Tibial nerve (tissue), 4 donors: Measurements from ENCODE around the gene SHC4.

Experiments
- CTCF ChIP-seq, 5 experiments: fragments of 200-600 bp in 3 of 5; fragments of 450-650 bp in 2 of 5; sonication (generic) in 3 of 5; IDR thresholded peaks; one replicate each; pipeline ENCODE4 v1.5.1; 2016 to 2019; ENCODE audit warnings: antibody characterized with exemption in 5 of 5, mild to moderate bottlenecking in 3 of 5, moderate library complexity in 2 of 5
- EP300 ChIP-seq, 2 donors: sonication (generic); formaldehyde crosslinking; IDR thresholded peaks; one replicate each; pipeline ENCODE4 v1.6.1; 2017; ENCODE audit warnings: antibody characterized with exemption in 2 of 2, mild to moderate bottlenecking in 1 of 2

DNA sequence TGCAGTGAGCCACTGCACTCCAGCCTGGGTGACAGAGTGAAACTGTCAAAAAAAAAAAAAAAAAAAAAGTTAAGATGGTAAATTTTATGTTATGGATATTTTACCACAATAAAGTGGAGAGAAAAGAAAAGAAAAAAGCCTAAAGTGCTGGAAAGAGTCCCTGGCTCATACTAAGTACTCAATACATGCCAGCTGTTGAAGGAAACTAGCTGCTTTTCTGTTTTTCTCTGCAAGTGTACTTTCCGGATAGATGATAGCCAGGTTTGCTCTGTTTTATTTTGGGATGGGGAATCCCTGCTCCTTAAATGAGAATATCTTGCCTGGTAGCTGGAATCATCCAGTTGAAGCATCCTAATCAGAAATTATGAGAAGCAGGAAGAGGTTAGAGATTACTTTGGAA is 74.9 kb downstream of the SHC4 start:
- TF ChIP-seq EP300 (IDR thresholded peaks at IDR 0.05) (no peak), CTCF (IDR thresholded peaks at IDR 0.05) (no peak)
